ENCODE measurements around the gene GPC6. TPM values are rescaled to one million over a fixed set of nuclear protein-coding genes. Genes with fewer than 3 reads are reported as not detected.

GPC6 gene
- polyA plus RNA-seq, 1 donor from 2014 or later, result 9.0 TPM

GRCh38 chr13:94389604-94390351 lies 1163.2 kb downstream of the GPC6 start:
- no peaks in the 10 kb centered on the region for H3K27me3 ChIP-seq (ENCODE audit: insufficient read depth, low read depth, low read length)
- H3K79me2 ChIP-seq (replicated peaks; ENCODE audit: insufficient read depth, low read length), result no peaks in the 10 kb centered on the region
- H4K20me1 ChIP-seq (ENCODE audit: insufficient read depth), result no peaks in the 10 kb centered on the region
- no peaks in the 10 kb centered on the region for H3K9me3 ChIP-seq (ENCODE audit: low read length)
- no peak overlapping the region for H3K9ac ChIP-seq (ENCODE audit: low read length)
- H3K9me2 ChIP-seq (ENCODE audit: insufficient read depth, low read length), result no peaks in the 10 kb centered on the region
- no peak overlapping the region for H2AFZ ChIP-seq (ENCODE audit: low read depth, low read length)
- no peak overlapping the region for H3K27ac ChIP-seq (ENCODE audit: low read length)
- TF ChIP-seq EZH2 (IDR thresholded peaks at IDR 0.05; ENCODE audit: borderline replicate concordance, insufficient read depth, low read length, poor library complexity, severe bottlenecking), result no peak
- TF ChIP-seq RAD21 (conservative IDR thresholded peaks at IDR 0.05), result no peak
- TF ChIP-seq POLR2AphosphoS5 (IDR thresholded peaks at IDR 0.05), result no peak
- no peak for TF ChIP-seq CTCF (IDR thresholded peaks at IDR 0.05; ENCODE audit: poor library complexity, severe bottlenecking)
- TF ChIP-seq EP300 (conservative IDR thresholded peaks at IDR 0.05; ENCODE audit: poor library complexity, severe bottlenecking), result no peak
- no peak for TF ChIP-seq REST (IDR thresholded peaks at IDR 0.05; ENCODE audit: borderline replicate concordance)
- TF ChIP-seq SMC3 (conservative IDR thresholded peaks at IDR 0.05; ENCODE audit: poor library complexity), result no peak
- TF ChIP-seq MXI1 (conservative IDR thresholded peaks at IDR 0.05; ENCODE audit: poor library complexity, severe bottlenecking), result no peak
- no peak for TF ChIP-seq TAF1 (IDR thresholded peaks at IDR 0.05; ENCODE audit: low read depth)
- no peak overlapping the region for H3K4me2 ChIP-seq (ENCODE audit: low read length)
- H3K36me3 ChIP-seq (ENCODE audit: insufficient read depth, low read length), result no peaks in the 10 kb centered on the region
- no peaks in the 10 kb centered on the region for H3F3A ChIP-seq (ENCODE audit: insufficient read depth, low read length, poor library complexity, severe bottlenecking)
- no peak overlapping the region for H3K4me3 ChIP-seq (ENCODE audit: low read length)

- H4K20me1 ChIP-seq (ENCODE audit: insufficient read depth), result no peaks in the 10 kb centered on the region
- H3K79me2 ChIP-seq (replicated peaks; ENCODE audit: insufficient read depth, low read length), result no peaks in the 10 kb centered on the region
- no peak overlapping the region for H3K4me2 ChIP-seq (ENCODE audit: low read length)
- no peaks in the 10 kb centered on the region for H3K9me3 ChIP-seq (ENCODE audit: low read length)
- H3K4me3 ChIP-seq (ENCODE audit: low read length), result no peak overlapping the region
- H3K9me2 ChIP-seq (ENCODE audit: insufficient read depth, low read length), result no peaks in the 10 kb centered on the region
- TF ChIP-seq EP300 (conservative IDR thresholded peaks at IDR 0.05; ENCODE audit: poor library complexity, severe bottlenecking) (no peak), POLR2AphosphoS5 (IDR thresholded peaks at IDR 0.05) (no peak), MXI1 (conservative IDR thresholded peaks at IDR 0.05; ENCODE audit: poor library complexity, severe bottlenecking) (no peak), CTCF (IDR thresholded peaks at IDR 0.05; ENCODE audit: poor library complexity, severe bottlenecking) (no peak)
- no peaks in the 10 kb centered on the region for H3F3A ChIP-seq (ENCODE audit: insufficient read depth, low read length, poor library complexity, severe bottlenecking)
- no peak overlapping the region for H3K9ac ChIP-seq (ENCODE audit: low read length)
- no peak overlapping the region for H3K27ac ChIP-seq (ENCODE audit: low read length)
- H3K27me3 ChIP-seq (ENCODE audit: insufficient read depth, low read depth, low read length), result no peaks in the 10 kb centered on the region
- H3K36me3 ChIP-seq (ENCODE audit: insufficient read depth, low read length), result no peaks in the 10 kb centered on the region
- H2AFZ ChIP-seq (ENCODE audit: low read depth, low read length), result no peak overlapping the region
Measured at GRCh38 chr13:94390881-94391280, 1164.3 kb downstream of the GPC6 start.

All from neural cell (in vitro differentiated cells).